Activated CD8-positive, alpha-beta memory T cell treated with anti-CD3 and anti-CD28 coated beads, Interleukin-2, amount 50 U/mL, for 4 hours (primary cell): ENCODE data around the gene NUDT14.

Source experiments
- DNase-seq: peaks from one replicate; pipeline ENCODE4 v3.0.0-alpha.2; 2020

NUDT14 gene

GRCh38 chr14:105196265-105196960, 15.3 kb upstream of the NUDT14 start:
- no peak for DNase-seq

GRCh38 chr14:105195522-105196264, 14.6 kb upstream of the NUDT14 start:
- DNase-seq: no peak

GRCh38 chr14:105195051-105195450, 13.9 kb upstream of the NUDT14 start:
- no peak for DNase-seq

GRCh38 chr14:105193916-105194782, 13.0 kb upstream of the NUDT14 start:
- no peak for DNase-seq

- peak; percentile 46 for DNase-seq
These were observed 12.0 kb upstream of the NUDT14 start for GRCh38 chr14:105192866-105193731.

- no peak for DNase-seq
These were observed 6.9 kb upstream of the NUDT14 start for GRCh38 chr14:105187935-105188524.

- no peak for DNase-seq
These were observed 6.0 kb upstream of the NUDT14 start for GRCh38 chr14:105187116-105187515.

- DNase-seq: no peak
These were observed 4.9 kb upstream of the NUDT14 start for GRCh38 chr14:105185973-105186372.

- no peak for DNase-seq
These were observed 3.9 kb upstream of the NUDT14 start for GRCh38 chr14:105185001-105185400.

GRCh38 chr14:105184461-105184860, 3.3 kb upstream of the NUDT14 start:
- no peak for DNase-seq

- DNase-seq: no peak
These were observed 1.3 kb upstream of the NUDT14 start for GRCh38 chr14:105182296-105183020.

GRCh38 chr14:105181549-105182295, 610 bp upstream of the NUDT14 start:
- DNase-seq: no peak

GRCh38 chr14:105179191-105179590, 1.9 kb downstream of the NUDT14 start:
- DNase-seq: no peak

GRCh38 chr14:105178868-105179140, 2.3 kb downstream of the NUDT14 start:
- DNase-seq: no peak

GRCh38 chr14:105178069-105178867, 2.8 kb downstream of the NUDT14 start:
- DNase-seq: no peak

GRCh38 chr14:105177082-105177481, 4.0 kb downstream of the NUDT14 start:
- no peak for DNase-seq

GRCh38 chr14:105176513-105176912, 4.6 kb downstream of the NUDT14 start:
- no peak for DNase-seq

- DNase-seq: no peak
These were observed 6.9 kb downstream of the NUDT14 start for GRCh38 chr14:105173901-105174894.

GRCh38 chr14:105173145-105173544, 8.0 kb downstream of the NUDT14 start:
- no peak for DNase-seq
